GM20000 (cell line): ENCODE results near the gene AFF4.
"Not testable (repeated sequence)": the region's sequence is repeated elsewhere in the genome, so short reads cannot be mapped to it uniquely, and the experiment has no call there.

Experiments
- DNase-seq: peaks from one replicate; pipeline ENCODE4 v3.0.0; 2012; ENCODE audit warnings: low spot score
- TF ChIP-seq, protein P1 (sequence below): IDR thresholded peaks from 2 replicates; pipeline ENCODE4 v1.5.1; 2012; ENCODE audit warnings: mild to moderate bottlenecking, control low read depth; ENCODE audit errors: extremely low read depth, missing control alignments

The AFF4 gene, protein sequence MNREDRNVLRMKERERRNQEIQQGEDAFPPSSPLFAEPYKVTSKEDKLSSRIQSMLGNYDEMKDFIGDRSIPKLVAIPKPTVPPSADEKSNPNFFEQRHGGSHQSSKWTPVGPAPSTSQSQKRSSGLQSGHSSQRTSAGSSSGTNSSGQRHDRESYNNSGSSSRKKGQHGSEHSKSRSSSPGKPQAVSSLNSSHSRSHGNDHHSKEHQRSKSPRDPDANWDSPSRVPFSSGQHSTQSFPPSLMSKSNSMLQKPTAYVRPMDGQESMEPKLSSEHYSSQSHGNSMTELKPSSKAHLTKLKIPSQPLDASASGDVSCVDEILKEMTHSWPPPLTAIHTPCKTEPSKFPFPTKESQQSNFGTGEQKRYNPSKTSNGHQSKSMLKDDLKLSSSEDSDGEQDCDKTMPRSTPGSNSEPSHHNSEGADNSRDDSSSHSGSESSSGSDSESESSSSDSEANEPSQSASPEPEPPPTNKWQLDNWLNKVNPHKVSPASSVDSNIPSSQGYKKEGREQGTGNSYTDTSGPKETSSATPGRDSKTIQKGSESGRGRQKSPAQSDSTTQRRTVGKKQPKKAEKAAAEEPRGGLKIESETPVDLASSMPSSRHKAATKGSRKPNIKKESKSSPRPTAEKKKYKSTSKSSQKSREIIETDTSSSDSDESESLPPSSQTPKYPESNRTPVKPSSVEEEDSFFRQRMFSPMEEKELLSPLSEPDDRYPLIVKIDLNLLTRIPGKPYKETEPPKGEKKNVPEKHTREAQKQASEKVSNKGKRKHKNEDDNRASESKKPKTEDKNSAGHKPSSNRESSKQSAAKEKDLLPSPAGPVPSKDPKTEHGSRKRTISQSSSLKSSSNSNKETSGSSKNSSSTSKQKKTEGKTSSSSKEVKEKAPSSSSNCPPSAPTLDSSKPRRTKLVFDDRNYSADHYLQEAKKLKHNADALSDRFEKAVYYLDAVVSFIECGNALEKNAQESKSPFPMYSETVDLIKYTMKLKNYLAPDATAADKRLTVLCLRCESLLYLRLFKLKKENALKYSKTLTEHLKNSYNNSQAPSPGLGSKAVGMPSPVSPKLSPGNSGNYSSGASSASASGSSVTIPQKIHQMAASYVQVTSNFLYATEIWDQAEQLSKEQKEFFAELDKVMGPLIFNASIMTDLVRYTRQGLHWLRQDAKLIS

DNA sequence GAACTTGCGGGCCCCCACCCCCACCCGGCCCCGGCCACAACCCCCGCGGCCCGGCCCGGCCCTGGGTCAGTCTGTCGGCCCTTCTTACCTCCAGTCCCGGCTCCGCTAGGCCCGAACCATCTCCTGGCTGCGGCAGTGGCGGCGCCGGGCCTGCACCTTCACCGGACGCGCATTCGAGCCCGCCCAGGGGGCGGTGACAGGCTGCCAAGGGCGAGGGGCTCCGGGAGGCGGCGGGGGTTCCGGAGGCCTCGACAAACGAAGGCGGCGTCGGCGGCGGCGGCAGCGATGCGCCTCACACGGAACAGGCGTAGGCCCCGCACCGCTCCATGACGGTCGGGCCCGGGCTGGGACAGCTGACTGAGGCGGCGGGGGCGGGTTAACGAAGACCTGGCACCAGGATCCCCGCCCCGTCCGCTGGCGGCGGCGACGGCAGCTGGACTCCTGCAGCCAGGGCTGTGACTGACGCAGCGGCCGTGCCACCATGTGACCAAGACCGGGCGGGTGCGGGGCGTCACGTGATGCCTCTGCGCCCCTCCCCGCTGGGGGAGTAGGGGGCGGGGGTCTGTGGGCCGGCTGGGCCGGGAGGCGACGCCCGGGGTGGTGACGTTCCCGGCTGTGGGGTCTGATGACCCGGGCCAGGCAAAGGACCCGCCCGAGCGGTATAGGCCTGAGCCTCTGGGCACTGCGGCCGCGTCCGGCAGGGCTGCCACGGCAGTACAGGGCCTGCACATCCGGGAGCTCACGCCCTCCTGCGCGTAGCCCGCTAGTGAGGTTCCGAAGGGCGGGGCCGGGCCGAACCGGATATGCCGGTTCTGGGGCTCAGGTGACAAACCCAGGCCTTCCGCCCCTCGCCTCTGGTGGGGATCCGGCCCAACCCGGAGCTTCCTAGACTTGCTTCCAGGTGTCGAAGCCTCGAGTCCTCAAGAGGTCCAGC lies at the start of gene AFF4:
Gene AFF4, minus strand, starts transcription at position 464 of the 934 bp plus-strand sequence. CDS start 26,445 bp downstream, outside the sequence.
- DNase-seq, result peak; percentile 97
- TF ChIP-seq, protein P1, sequence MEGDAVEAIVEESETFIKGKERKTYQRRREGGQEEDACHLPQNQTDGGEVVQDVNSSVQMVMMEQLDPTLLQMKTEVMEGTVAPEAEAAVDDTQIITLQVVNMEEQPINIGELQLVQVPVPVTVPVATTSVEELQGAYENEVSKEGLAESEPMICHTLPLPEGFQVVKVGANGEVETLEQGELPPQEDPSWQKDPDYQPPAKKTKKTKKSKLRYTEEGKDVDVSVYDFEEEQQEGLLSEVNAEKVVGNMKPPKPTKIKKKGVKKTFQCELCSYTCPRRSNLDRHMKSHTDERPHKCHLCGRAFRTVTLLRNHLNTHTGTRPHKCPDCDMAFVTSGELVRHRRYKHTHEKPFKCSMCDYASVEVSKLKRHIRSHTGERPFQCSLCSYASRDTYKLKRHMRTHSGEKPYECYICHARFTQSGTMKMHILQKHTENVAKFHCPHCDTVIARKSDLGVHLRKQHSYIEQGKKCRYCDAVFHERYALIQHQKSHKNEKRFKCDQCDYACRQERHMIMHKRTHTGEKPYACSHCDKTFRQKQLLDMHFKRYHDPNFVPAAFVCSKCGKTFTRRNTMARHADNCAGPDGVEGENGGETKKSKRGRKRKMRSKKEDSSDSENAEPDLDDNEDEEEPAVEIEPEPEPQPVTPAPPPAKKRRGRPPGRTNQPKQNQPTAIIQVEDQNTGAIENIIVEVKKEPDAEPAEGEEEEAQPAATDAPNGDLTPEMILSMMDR, result no peak

DNA sequence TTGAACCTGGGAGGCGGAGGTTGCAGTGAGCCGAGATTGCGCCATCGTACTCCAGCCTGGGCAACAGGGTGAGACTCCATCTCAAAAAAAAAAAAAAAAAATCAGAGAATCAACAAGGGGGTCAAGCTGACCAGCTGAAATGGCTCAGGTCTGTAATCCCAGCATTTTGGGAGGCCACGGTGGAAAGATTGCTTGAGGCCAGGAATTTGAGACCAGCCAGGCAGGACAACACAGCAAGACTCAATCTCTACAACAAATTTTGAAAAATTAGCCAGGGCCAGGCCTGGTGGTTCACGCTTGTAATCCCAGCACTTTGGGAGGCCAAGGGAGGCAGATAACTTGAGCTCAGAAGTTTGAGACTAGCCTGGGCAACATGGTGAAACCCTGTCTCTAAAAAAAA lies 45.0 kb upstream of the AFF4 start:
- DNase-seq, result not testable (repeated sequence)

DNA sequence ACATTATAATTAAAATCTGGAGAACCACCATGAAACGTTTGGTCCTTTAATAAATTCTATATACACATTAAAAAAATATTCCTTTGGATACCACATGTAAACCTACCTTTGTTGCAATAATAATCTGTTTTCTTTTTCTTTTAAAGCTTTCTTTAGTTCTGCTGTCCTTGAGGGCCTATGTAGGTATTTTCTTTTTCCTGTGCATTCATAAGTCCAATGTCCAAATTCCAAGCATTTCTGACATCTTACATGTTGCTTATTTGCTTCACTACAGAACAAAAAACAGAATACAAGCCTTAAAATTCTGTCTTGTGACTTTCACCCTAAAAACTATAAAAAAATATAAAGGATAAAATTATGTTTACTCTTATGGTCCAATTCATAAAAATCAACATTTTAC lies 43.2 kb upstream of the AFF4 start:
- DNase-seq, result no peak
- TF ChIP-seq, protein P1, result no peak

DNA sequence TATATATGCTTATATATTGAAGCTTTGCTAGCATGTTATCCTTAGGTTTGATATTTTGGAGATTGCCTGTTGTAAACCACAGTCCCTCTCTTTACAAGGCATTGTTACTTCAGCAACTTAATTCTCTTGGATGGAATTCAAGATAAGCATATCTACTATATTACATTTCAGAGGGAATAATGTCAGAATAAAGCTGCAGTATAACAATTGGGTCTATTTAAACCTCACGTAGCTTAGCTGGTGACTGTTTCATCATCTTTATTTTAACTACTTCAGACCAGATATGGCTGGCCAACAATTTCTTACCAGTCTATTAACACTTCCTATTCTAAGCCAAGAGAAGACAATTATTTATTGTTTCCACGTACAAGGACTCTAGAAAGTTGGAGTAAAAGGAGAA lies 35.8 kb upstream of the AFF4 start:
- TF ChIP-seq, protein P1, result no peak
- no peak for DNase-seq

DNA sequence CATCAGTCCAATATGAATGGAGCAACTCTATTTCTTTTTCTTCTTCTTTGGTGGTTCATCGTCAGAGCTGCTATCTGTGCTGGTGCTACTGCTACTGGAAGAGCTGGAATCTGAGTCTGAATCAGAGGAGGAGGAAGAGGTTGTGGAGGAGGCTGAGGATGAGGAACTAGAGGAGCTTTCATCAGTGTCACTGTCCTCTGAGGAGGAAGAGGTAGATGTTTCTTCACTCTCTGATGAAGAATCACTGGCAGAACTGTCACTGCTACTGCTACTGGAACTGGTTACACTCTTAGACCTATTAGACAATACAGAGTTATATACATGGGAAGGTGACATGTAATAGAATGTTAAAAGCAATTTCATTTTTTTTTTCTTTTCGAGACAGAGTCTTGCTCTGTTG lies 35.1 kb upstream of the AFF4 start:
- no peak for DNase-seq

DNA sequence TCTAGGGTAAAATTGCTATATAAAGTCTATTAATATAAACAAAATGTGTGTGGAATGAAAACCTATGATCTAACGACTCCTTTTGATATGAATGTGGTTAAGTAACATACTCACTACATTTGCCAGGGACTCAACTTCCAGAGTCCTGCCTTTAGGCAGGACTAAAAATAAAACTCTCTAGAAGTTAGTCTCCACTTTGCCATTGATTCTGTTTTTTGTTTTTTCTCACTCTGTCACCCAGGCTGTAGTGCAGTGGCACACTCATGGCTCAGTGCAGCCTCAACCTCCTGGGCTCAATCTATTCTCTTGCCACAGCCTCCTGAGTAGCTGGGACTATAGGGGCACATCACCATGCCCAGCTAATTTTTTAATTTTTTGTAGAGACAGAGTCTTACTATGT lies 32.9 kb upstream of the AFF4 start:
- DNase-seq, result no peak
- TF ChIP-seq, protein P1, result no peak

More for the DNA sequence above, 35.1 kb upstream of the AFF4 start:
- TF ChIP-seq, protein P1, result no peak
